OCI-LY7 (cell line): ENCODE results near the gene TIMM50. TPM values are rescaled to one million over a fixed set of nuclear protein-coding genes. Genes with fewer than 3 reads are reported as not detected.
"Not testable (repeated sequence)": the region's sequence is repeated elsewhere in the genome, so short reads cannot be mapped to it uniquely, and the experiment has no call there.

Source experiments
- BruUV-seq: library from RNA; stranded (reverse); fragments of 400-500 nt; replicated peaks from 2 replicates; lab custom pipeline; 2021; lab: Mats Ljungman, UMichigan
- CTCF ChIA-PET: fragments of 300-600 bp; sonication (Branson Sonifier 250); formaldehyde crosslinking; loops from one replicate; lab custom pipeline; 2022; ENCODE audit warnings: antibody characterized with exemption; ENCODE audit not compliant: unreplicated experiment; lab: Charles Lee
- POLR2A ChIA-PET: fragments of 300-600 bp; sonication (Branson Sonifier 250); formaldehyde crosslinking; loops from one replicate; lab custom pipeline; 2022; ENCODE audit warnings: antibody characterized with exemption; lab: Charles Lee
- DNase-seq: peaks from one replicate; pipeline ENCODE4 v3.0.0-alpha.2; 2015; ENCODE audit warnings: low spot score
- H2AFZ ChIP-seq: fragments of 200-600 bp; sonication (generic), shearing (Covaris generic); 2 replicates; pipeline ENCODE4 v1.6.1; 2014; ENCODE audit warnings: mild to moderate bottlenecking, antibody characterized with exemption, low read length, moderate library complexity
- H3K27ac ChIP-seq: fragments of 200-600 bp; sonication (generic); 2 replicates; pipeline ENCODE4 v1.5.1; 2014; ENCODE audit warnings: mixed run types, low read depth, mild to moderate bottlenecking, moderate library complexity, low read length, inconsistent platforms; ENCODE audit not compliant: poor library complexity, severe bottlenecking
- H3K36me3 ChIP-seq: fragments of 200-600 bp; sonication (generic); 2 replicates; pipeline ENCODE4 v1.6.1; 2014; ENCODE audit warnings: mild to moderate bottlenecking, antibody characterized with exemption, low read length, moderate library complexity, mixed read lengths; ENCODE audit not compliant: insufficient read depth
- H3K4me1 ChIP-seq: fragments of 200-600 bp; sonication (generic); 2 replicates; pipeline ENCODE4 v1.5.1; 2014; ENCODE audit warnings: mild to moderate bottlenecking, low read length; ENCODE audit not compliant: insufficient read depth, poor library complexity, severe bottlenecking
- H3K4me2 ChIP-seq: fragments of 200-600 bp; sonication (generic); 2 replicates; pipeline ENCODE4 v1.6.1; 2014; ENCODE audit warnings: mild to moderate bottlenecking, low read length
- H3K4me3 ChIP-seq: fragments of 200-600 bp; sonication (generic); 2 replicates; pipeline ENCODE4 v1.5.1; 2014; ENCODE audit warnings: mild to moderate bottlenecking, low read depth, low read length; ENCODE audit not compliant: poor library complexity, severe bottlenecking
- H3K79me2 ChIP-seq: fragments of 200-600 bp; sonication (generic); 2 replicates; pipeline ENCODE4 v1.6.1; 2016; ENCODE audit warnings: low read depth, mild to moderate bottlenecking, low read length, moderate library complexity, mixed read lengths; ENCODE audit not compliant: insufficient read depth
- H3K9me2 ChIP-seq: fragments of 200-600 bp; sonication (generic); 2 replicates; pipeline ENCODE4 v1.6.1; 2016; ENCODE audit warnings: mild to moderate bottlenecking, low read length, mixed read lengths; ENCODE audit not compliant: insufficient read depth
- H3K9me3 ChIP-seq: fragments of 200-600 bp; sonication (generic); 2 replicates; pipeline ENCODE4 v1.6.1; 2014; ENCODE audit warnings: mild to moderate bottlenecking, mixed run types, low read length, mixed read lengths
- H4K20me1 ChIP-seq: fragments of 200-600 bp; sonication (generic); 2 replicates; pipeline ENCODE4 v1.6.1; 2014; ENCODE audit warnings: mild to moderate bottlenecking, antibody characterized with exemption, low read length, moderate library complexity, mixed read lengths; ENCODE audit not compliant: insufficient read depth
- CTCF ChIP-seq: fragments of 200-600 bp; sonication (generic); conservative IDR thresholded peaks from 2 replicates; pipeline ENCODE4 v1.5.1; 2014; ENCODE audit warnings: mild to moderate bottlenecking, antibody characterized with exemption, low read length, moderate library complexity, mixed read lengths
- EZH2phosphoT487 ChIP-seq: fragments of 200-600 bp; sonication (generic); IDR thresholded peaks from 2 replicates; pipeline ENCODE4 v1.6.1; 2018; ENCODE audit warnings: low read depth, borderline replicate concordance, mild to moderate bottlenecking, mixed run types, antibody characterized with exemption, low read length, moderate library complexity, mixed read lengths
- intact Hi-C: fragments of 100-400 bp; cut with micrococcal nuclease; formaldehyde crosslinking; loops from one replicate; pipeline ENCODE4 v1.10.0; 2022; ENCODE audit not compliant: unreplicated experiment
- total RNA-seq, 2 experiments: library from RNA; depleted of rRNA in 1 of 2; stranded (reverse); fragments of >200 nt in 1 of 2; shearing (Covaris generic) in 1 of 2; gene quantifications; 2 replicates each; pipeline ENCODE4 v1.2.3, GENCODE V29; 2014 to 2022

TIMM50 gene
- total RNA-seq, 2 experiments from 2014 or later, result 93.2 to 98.1 TPM

DNA sequence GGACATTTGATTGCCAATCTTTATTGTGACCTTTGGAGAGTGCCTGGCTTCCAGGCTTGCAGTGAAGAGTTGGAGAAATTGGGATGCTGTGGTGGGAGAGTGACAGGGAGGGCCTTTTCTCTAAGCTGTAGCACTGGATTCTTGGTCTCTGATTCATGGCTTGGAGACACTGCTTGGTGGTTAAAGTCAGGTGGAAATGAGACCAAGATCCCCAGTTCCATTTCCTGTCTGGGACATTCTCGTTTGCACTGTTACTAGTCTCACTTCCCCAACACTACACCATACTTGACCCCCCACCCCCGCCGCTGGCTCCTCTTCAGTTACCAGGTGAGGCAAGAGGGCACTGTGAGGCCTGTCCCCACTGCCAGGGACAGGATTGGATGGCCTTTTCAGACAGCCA is 32.4 kb upstream of the TIMM50 start:
- peaks cover 44% of the 10 kb centered on the region for H3K4me1 ChIP-seq
- H2AFZ ChIP-seq, result no peak overlapping the region
- no peaks in the 10 kb centered on the region for H3K9me3 ChIP-seq
- peak overlapping the region; percentile 72 for H3K27ac ChIP-seq
- peaks cover 62% of the 10 kb centered on the region for H3K36me3 ChIP-seq
- peaks cover 87% of the 10 kb centered on the region for H3K79me2 ChIP-seq
- H3K4me3 ChIP-seq, result peak overlapping the region; percentile 92
- TF ChIP-seq CTCF (no peak), EZH2phosphoT487 (no peak)
- intact Hi-C loops, result no loop called here
- CTCF ChIA-PET, result interaction anchor here (0.9 kb wide), 1 partner anchor 12 kb away, joined by 3 read pairs; the partner anchor contains the start of gene RPS16
- BruUV-seq, result no TSS peak
- H3K9me2 ChIP-seq, result no peaks in the 10 kb centered on the region
- peak; percentile 76 for DNase-seq
- 0 out of 2 replicates have a peak, but pooled peaks cover 7% of the 10 kb centered on the region for H4K20me1 ChIP-seq
- peak overlapping the region; percentile 72 for H3K4me2 ChIP-seq
- POLR2A ChIA-PET, result interaction anchor here (0.7 to 1.7 kb wide), 3 partner anchors 13 to 32 kb away, joined by 3 to 9 read pairs (median 5); partner anchors contain the start of genes RPS16 and TIMM50

DNA sequence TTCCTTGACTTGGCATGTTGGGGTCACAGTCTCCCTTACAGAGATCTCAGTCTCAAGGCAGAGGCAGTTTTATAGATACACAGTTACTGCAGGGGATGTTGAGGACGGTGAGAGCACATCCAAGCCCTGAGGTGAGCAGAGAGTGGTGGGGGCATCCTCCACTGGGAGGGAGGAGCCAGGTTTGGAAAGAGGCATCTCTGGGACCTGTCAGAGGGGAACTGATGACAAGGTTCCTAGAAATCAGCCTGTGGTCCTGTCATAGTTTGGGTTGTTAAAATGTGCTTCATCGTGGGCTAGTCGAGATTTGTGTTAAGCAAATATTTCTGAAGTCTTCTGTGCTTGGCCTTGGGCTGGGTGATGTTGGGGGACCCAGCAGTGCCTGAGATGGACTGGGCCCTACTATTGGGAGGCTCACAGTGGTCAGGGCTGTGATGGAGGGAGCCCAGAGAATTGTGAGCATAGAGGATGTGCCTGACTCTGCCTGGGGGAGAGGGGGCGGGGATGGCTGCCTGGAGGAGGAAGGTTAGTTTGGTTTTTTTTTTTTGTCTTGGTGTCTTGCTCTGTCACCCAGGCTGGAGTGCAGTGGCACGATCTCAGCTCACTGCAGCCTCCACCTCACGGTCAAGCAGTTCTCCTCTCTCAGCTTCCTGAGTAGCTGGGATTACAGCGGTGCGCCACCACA is 31.4 kb upstream of the TIMM50 start:
- H3K27ac ChIP-seq, result peak overlapping the region; percentile 72

DNA sequence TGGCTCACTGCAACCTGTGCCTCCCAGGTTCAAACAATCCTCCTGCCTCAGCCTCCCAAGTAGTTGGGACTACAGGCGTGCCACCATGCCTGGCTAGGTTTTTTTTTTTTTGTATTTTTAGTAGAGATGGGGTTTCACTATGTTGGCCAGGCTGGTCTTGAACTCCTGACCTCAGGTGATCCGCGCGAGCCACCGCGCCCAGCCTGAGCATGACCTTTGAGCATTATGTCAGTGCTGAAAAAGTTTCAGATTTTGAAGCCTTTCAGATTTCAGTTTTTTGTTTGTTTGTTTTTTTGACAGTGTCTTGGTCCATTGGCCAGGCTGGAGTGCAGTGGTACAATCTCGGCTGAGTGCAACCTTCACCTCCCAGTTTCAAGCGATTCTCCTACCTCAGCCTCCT is 29.4 kb upstream of the TIMM50 start:
- BruUV-seq, CTCF ChIA-PET, H4K20me1 ChIP-seq, H2AFZ ChIP-seq, DNase-seq, H3K4me2 ChIP-seq, H3K4me3 ChIP-seq, H3K9me3 ChIP-seq, POLR2A ChIA-PET, H3K9me2 ChIP-seq, H3K27ac ChIP-seq, intact Hi-C loops: not testable (repeated sequence)
- H3K4me1 ChIP-seq, result peaks cover 44% of the 10 kb centered on the region
- H3K79me2 ChIP-seq, result peaks cover 85% of the 10 kb centered on the region
- H3K36me3 ChIP-seq, result peaks cover 90% of the 10 kb centered on the region

More for the DNA sequence above, 31.4 kb upstream of the TIMM50 start:
- POLR2A ChIA-PET, result interaction anchor here (0.6 to 0.8 kb wide), 3 partner anchors 9 to 1426 kb away, joined by 3 to 4 read pairs (median 4); no protein-coding TSS in a partner anchor
- CTCF ChIA-PET, result interaction anchor here (0.9 kb wide), 1 partner anchor 13 kb away, joined by 3 read pairs; the partner anchor contains the start of gene RPS16
- Histone ChIP-seq H3K4me1 (peaks cover 44% of the 10 kb centered on the region), H2AFZ (no peak overlapping the region), H3K9me3 (no peaks in the 10 kb centered on the region), H3K9me2 (no peaks in the 10 kb centered on the region), H3K4me2 (peak overlapping the region; percentile 72), H3K79me2 (peaks cover 93% of the 10 kb centered on the region), H3K4me3 (peak overlapping the region; percentile 92), H3K36me3 (peaks cover 72% of the 10 kb centered on the region), H4K20me1 (0 out of 2 replicates have a peak, but pooled peaks cover 7% of the 10 kb centered on the region)
- peak; percentile 38 for DNase-seq
- TF ChIP-seq EZH2phosphoT487 (no peak), CTCF (no peak)
- no TSS peak for BruUV-seq
- intact Hi-C loops, result no loop called here
